NCI-H748 (cell line): ENCODE data around the gene DNAJB13.

Source experiments
- DNase-seq: peaks from one replicate; lab custom pipeline; 2025; ENCODE audit not compliant: unreplicated experiment; lab: John Stamatoyannopoulos, UW

Gene DNAJB13

DNA sequence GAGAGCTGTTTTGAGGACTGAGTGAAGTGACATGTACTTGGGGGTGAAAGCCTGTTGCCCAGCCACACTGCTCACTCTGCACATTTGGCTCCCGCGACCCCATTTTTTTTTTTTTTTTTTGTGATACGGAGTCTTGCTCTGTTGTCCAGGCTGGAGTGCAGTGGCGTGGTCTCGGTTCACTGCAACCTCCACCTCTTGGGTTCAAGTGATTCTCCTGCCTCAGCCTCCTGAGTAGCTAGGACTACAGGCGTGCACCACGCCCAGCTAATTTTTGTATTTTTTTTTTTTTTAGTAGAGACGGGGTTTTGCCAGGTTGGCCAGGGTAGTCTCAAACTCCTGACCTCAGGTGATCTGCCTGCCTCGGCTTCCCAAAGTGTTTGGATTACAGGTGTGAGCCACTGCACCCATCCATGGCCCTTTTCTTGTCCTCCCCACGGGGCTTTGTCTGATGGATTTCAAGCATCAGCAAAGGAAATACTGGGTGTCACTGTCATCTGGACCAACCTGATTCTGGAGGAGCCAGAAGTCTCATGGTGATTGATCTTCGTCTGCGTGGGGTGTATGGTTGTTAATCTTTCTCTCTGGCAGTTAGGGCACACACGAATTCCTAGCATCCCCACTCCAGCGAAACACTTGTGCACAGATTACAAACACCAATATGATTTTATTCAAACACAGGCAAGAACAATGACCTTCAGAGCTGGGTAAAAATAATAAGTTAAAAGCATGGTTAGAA, 61.4 kb downstream of the DNAJB13 start:
- DNase-seq, result no peak

DNA sequence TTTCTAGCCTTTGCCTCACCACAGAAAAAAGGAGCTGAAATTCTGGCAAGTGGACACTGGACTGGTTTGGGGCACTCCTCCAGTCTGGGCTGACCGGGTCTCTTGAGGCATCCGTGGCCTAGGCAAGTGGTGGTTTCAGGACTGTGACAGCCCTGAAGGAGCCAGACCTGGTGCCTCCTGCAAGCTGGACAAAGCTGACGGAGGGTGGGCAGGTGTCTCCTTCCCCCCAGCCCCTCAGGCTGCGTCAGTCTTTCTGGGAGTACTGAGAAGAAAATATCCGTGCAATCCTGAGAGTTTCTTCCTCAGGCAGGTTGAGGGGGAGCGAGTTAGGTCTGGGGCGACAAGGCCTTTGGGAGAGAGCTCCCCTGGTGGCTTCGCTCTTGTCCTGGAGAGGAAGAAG, 62.3 kb downstream of the DNAJB13 start:
- DNase-seq, result no peak

DNA sequence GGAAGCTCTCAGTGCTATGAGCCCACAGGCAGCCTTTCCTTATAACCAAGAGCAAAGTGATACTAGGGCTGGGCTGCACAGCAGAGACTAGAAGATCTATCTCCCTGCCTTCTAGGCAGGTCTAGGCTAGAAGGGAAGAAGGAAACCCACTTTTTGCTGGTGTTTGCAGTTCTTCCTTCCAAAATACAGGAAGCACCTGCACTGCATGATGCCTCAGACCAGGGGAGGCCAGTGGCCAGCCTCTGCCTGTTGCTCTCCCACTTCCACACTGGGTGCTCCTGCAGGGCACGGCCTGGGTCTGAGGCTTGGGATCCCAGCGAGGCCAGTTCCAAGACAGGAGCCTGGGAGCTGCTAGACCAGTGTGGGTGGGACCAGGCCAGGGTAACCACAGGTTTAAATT, 64.1 kb downstream of the DNAJB13 start:
- DNase-seq, result no peak

DNA sequence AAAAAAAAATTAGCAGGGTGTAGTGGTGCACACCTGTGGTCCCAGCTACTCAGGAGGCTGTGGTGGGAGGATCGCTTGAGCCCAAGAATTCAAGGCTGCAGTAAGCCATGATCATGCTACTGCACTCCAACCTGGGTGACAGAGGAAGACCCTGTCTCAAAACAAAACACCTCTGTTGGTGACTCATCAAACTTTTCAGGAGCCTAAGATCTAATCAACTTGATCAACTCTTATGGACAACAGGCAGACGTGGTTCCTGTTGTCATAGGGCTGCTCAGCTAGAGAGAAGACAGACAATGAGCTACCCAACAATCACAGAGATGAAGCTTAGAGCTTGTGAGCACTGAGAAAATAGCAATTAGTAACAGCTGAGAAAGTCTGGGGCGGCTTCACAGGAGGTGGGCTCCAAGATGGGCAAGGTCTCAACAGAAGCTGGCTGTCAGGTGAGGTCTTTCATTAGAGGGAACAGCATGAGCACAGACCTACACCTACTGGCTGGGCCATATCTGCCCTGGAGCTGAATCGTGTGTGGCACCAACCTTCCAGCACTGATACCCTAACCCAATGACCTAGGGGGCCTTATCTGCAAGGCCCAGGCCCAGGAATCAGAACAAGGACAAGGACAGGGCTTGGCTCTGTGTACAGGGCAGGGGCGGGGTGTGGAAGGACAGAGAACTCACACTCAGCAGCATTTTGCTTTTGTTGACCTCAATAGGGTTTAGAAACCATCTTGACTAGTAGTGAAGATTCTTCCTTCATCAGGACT, 65.3 kb downstream of the DNAJB13 start:
- DNase-seq, result no peak

DNA sequence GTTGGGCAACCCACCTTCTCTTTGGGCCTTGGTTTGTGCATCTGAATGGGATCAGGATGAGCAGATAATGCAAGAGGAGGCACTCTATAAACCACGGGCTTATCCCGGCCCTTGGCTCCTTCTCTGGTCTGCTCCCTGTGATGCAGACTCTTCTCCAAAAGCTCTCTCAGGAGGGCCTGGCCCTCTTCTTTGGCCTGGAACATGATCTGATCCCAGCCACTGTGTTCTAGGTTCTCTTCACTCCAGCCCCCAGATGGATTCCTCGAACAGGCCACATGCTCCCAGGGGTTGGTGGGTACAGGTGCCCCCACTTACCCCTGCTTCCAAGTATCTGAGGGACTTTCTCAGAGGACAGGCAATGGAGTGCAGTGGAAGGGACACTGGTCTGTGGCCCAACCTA, 66.8 kb downstream of the DNAJB13 start:
- no peak for DNase-seq

DNA sequence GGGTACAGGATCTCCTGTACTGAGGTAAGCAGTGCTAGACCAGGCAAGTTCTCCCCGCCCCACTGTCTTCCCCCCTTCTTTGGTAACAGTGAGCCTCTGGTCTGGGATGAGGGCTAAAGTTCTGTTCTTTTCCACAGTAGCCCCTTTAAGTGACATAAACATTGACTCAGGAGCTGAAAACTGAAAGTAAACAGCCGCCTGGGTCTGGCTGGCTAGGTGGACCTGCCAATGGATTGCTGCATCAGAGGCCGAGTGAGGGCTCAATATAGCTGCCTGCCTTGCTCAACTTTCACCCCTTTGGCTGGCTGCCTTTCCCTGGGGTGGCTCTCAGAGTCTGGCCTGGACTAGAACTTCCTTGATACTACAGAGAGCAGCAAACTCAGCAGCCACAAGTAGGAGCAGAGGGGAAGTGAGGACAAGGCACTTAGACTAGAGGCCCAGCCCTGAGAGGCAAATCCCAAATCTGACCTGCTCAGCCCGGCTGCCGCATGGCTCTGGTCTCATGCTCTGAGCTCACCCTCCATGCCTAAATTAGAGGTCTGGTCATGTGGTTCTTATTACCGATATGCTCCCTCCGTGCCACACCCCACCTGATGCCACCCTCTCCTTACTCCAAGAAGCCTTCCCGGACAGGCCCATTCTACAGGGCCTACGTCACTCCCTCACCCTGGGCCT, 67.6 kb downstream of the DNAJB13 start:
- DNase-seq, result no peak

DNA sequence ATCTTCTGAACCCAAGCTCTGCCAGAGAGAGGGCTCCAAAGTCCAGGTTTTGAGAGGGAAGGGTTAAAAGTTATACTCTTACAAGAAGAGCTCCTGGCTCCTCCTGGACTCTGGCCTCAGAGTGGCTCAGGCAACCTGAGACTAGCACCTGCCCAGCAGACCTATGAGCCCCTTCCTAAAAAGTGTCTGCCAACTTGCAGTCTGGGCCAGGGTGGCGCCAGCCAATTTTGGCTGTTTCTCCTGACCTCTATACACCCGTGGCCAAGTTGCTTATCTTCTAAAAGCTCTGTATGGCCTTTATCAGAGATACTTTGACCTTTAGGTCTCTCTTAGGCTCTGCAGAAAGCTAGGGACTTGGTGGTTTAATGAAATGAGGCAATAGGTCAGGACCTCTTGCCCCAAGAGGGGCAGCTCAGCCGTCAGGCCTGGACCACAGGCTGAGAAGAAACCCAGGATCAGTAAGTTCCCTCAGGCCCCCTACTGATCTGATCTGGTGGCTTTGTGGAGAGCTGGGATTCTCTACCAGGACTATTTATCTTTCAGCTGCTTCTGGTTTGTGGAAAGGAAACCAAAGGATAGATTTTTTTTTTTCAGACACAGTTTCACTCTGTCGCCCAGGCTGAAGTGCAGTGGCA, 68.4 kb downstream of the DNAJB13 start:
- DNase-seq, result no peak

DNA sequence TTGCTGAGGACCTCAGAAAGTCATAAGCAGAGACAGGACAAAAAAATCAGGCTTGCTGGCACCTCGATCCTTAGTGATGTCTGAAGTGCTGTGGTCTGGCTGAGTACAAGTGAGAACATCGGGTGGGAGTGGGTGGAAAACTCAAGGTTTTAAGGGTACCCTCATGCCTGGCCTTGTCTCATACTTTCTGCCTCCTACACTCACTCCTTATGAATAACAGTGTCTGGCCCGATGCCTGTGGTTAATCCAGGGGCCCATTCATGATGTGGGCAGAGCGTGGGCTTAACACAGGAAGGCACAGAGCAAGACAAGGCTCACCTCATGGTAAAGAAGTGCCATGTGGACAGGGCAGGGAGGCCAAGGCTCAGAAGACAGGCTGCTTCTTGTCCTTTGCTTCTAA, 69.0 kb downstream of the DNAJB13 start:
- DNase-seq, result no peak
